ENCODE results near the gene KRT17.

KRT17 gene

DNA sequence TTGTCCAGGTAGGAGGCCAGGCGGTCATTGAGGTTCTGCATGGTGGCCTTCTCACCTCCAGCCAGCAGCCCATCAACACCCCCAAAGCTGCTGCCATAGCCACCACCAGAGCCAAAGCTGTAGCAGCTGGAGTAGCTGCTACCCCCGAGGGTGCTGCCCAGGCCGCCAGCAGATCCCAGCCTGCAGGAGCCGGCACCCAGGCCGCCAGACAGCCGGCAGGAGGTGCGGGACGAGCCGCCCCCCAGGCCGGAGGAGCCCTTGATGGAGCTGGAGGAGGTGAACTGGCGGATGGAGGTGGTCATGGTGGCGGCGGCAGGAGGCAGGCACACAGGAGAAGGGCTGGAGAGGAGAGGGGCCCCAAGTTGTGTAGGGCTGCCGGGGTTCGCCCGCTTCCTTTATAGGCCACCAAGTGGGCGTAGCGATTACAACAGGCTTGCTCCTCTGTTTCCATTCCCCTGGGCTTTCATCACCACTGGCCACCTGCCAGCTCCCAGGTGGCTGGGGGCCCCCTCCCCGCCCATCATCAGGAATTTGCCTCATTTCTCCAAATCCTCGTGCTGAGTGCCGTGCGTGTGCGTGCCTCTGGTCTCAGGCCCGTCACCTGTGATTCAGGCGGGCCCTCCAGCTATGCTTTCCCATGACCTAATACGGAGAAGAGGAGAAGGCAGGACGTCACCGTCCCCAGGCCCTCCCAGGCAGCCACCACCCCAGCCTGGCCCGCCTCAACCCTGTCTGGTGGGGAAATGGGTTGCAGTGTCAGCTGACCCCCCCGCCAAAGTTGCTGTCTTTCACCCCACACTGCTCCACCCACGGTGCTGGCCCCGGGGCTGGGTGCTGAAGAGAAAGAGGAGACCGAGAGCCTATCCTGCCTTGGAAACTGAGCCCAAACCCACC lies at the start of gene KRT17:
Gene KRT17, minus strand, starts transcription at position 368 of the 894 bp plus-strand sequence. Its CDS starts 66 bp downstream, at position 302.
- no peak for TF ChIP-seq Cebpa-rat (IDR thresholded peaks at IDR 0.05)
- Histone ChIP-seq H3K36me3 (no peaks in the 10 kb centered on the region), H3K27me3 (no peaks in the 10 kb centered on the region), H3K9me3 (no peaks in the 10 kb centered on the region), H3K9ac (no peak within 1 kb of the TSS), H3K27ac (no peak within 1 kb of the TSS), H3K4me3 (no peak within 1 kb of the TSS), H4K20me1 (no peaks in the 10 kb centered on the region), H3K4me2 (peak within 1 kb of the TSS; percentile 26; the same call in 1 of the 2 replicates), H3K4me1 (peaks cover 9% of the 10 kb centered on the region; the same call in 1 of the 2 replicates)

DNA sequence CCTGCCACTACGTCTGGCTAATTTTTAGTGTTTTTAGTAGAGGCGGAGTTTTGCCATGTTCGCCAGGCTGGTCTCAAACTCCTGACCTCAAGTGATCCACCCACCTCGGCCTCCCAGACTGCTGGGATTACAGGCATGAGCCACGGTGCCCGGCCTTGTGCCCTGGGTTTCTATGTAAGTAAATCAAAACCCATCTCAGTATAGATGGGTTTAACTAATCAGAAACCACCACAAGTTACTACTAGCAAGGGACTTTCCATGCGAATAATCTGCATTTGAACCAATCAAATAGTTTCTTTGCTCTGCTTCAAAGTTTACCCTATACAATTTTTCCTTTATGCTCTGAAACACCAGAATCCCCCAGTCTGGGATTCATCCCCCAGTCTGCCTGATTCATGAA lies 47.8 kb upstream of the KRT17 start:
- Histone ChIP-seq H3K4me2 (no peak overlapping the region), H3K4me3 (no peak overlapping the region), H3K27me3 (peaks cover 7% of the 10 kb centered on the region; the same call in 1 of the 2 replicates), H3K9me3 (peaks cover 3% of the 10 kb centered on the region), H4K20me1 (no peaks in the 10 kb centered on the region), H3K36me3 (no peaks in the 10 kb centered on the region), H3K9ac (no peak overlapping the region), H3K4me1 (peaks cover 42% of the 10 kb centered on the region), H3K27ac (no peak overlapping the region)
- no peak for TF ChIP-seq Cebpa-rat (IDR thresholded peaks at IDR 0.05)

DNA sequence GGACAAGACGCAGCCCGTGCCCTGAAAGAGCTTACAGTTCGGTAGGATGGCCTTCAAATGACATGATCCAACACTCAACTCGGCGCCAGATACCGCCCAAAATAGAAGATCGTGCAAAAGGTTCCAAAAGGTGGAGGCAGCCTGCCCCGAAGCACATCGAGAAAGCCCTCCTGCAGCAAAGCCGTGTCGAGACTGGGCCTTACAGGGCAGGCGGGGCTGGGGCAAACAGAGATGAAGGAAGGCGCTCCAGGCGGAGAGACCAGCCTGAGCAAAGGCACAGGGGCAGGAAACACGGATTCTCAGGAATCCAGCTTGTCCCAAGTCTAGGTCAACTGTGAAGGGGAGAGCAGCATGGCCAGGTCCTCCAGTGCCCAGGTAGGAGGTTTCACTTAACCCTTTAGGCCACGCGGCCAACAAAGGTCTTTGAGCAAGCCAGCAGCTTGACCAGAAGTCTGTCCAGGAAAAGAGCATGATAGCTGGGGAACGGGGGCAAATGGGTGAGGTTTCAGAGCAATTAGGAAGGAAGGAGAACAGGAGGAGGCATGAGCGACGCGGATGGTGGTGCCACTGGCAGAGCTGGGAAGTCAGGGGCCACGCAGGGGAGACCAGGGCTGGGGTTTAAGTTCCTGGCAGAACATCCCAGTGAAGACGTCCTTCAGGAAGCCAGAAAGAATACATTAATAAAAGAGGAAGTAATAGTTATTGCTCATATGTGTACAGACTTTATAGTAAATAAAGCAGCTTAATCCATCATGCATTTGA lies 43.1 kb upstream of the KRT17 start:
- Histone ChIP-seq H3K27me3 (no peaks in the 10 kb centered on the region), H3K4me1 (peaks cover 58% of the 10 kb centered on the region), H3K27ac (no peak overlapping the region), H3K4me3 (no peak overlapping the region), H3K36me3 (no peaks in the 10 kb centered on the region), H3K9ac (peak overlapping the region; percentile 27; the same call in 1 of the 2 replicates), H3K4me2 (peak overlapping the region; percentile 78), H4K20me1 (no peaks in the 10 kb centered on the region), H3K9me3 (no peaks in the 10 kb centered on the region)
- TF ChIP-seq Cebpa-rat (IDR thresholded peaks at IDR 0.05) = no peak

DNA sequence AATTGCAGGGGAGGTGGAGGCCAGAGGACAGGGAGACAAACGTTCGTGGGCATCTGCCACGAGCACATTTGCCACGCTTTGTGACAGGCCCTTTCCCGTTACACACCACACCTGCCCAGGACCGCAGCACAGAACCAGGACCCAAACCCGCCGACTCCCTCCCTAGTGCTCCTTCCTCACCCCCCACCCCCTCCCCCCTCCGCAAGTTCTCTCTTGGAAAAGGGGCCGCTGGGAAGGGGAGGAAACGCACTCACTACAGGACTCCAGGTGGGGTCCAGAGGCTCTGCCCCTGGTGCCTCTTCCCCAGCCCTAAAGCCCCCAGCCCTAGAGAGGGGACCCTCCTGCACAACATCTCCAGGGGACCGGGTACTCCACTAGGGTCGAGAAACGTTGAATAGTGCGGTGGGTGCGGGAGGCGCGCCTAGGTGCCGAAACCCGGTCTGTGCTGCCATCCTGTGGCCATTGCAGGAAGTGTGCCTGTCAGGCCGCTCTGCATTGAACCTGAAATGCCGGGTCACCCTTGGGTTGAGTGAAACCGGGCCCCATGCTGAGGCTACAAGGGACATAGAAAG lies 42.4 kb upstream of the KRT17 start:
- no peaks in the 10 kb centered on the region for H3K9me3 ChIP-seq
- peaks cover 58% of the 10 kb centered on the region for H3K4me1 ChIP-seq
- H4K20me1 ChIP-seq = no peaks in the 10 kb centered on the region
- H3K9ac ChIP-seq = peak overlapping the region; percentile 27
- no peaks in the 10 kb centered on the region for H3K36me3 ChIP-seq
- peak overlapping the region; percentile 78 for H3K4me2 ChIP-seq
- H3K4me3 ChIP-seq = peak overlapping the region; percentile 63
- peak overlapping the region; percentile 74 for H3K27ac ChIP-seq
- no peaks in the 10 kb centered on the region for H3K27me3 ChIP-seq
- no peak for TF ChIP-seq Cebpa-rat (IDR thresholded peaks at IDR 0.05)

DNA sequence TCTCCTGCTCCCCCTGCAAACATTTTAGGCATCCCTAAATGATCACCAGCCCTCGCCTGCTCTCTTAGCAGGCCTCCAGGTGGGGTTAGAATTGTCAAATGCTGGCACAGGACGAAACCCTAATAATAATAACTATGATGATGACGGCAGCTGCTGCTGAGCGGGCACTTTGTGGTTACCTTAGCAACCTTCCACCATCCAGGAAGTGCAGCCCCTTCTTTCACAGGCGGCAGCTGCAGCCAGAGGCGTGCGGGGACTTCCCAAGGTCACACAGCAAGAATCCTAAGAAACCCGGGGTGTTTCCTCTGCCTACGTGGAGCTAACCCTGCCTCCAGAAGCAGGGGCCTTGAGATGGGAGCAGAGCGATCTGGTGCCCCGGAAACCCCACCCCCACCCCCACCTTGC lies 41.9 kb upstream of the KRT17 start:
- Histone ChIP-seq H3K4me1 (peaks cover 56% of the 10 kb centered on the region), H3K4me3 (peak overlapping the region; percentile 63), H3K36me3 (no peaks in the 10 kb centered on the region), H3K9me3 (no peaks in the 10 kb centered on the region), H4K20me1 (no peaks in the 10 kb centered on the region), H3K9ac (peak overlapping the region; percentile 70), H3K4me2 (peak overlapping the region; percentile 78), H3K27me3 (no peaks in the 10 kb centered on the region), H3K27ac (peak overlapping the region; percentile 74)
- no peak for TF ChIP-seq Cebpa-rat (IDR thresholded peaks at IDR 0.05)

DNA sequence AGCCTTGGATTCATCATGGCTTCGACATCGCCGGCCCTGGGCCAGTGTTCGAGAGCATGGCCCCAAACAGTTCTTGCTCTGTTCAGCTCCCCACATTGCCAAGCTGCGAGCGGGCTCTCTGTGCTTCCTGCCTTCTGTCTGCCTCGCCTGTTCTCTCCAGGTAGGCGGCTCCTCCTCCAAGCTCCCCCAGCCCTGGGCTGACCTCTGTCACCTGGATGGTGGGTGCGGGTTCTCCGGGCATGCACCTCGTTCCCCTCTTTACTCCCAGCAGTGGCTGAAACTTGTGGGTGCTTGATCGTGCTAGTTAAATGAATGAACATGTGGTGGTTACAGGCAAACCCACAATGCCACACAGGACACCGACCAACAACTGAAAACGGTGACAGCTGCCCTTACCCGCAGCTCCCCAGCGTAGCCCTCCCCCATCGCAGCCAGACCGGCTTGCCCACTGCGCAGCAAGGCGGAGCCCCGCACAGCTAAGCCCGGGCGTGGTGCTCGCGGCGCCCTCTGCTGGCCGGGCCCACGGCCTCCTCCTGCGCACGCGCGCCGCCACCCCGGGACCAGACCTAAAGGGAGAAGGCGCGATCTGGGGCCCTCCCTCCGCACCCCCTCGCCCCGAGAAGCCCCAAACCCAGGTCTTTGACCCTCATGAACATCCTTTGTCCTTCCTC lies 41.3 kb upstream of the KRT17 start:
- Histone ChIP-seq H3K9ac (peak overlapping the region; percentile 70), H4K20me1 (no peaks in the 10 kb centered on the region), H3K4me2 (peak overlapping the region; percentile 78), H3K36me3 (no peaks in the 10 kb centered on the region), H3K4me1 (peaks cover 51% of the 10 kb centered on the region), H3K27ac (peak overlapping the region; percentile 74), H3K27me3 (no peaks in the 10 kb centered on the region), H3K9me3 (no peaks in the 10 kb centered on the region), H3K4me3 (peak overlapping the region; percentile 63)
- TF ChIP-seq Cebpa-rat (IDR thresholded peaks at IDR 0.05) = no peak

DNA sequence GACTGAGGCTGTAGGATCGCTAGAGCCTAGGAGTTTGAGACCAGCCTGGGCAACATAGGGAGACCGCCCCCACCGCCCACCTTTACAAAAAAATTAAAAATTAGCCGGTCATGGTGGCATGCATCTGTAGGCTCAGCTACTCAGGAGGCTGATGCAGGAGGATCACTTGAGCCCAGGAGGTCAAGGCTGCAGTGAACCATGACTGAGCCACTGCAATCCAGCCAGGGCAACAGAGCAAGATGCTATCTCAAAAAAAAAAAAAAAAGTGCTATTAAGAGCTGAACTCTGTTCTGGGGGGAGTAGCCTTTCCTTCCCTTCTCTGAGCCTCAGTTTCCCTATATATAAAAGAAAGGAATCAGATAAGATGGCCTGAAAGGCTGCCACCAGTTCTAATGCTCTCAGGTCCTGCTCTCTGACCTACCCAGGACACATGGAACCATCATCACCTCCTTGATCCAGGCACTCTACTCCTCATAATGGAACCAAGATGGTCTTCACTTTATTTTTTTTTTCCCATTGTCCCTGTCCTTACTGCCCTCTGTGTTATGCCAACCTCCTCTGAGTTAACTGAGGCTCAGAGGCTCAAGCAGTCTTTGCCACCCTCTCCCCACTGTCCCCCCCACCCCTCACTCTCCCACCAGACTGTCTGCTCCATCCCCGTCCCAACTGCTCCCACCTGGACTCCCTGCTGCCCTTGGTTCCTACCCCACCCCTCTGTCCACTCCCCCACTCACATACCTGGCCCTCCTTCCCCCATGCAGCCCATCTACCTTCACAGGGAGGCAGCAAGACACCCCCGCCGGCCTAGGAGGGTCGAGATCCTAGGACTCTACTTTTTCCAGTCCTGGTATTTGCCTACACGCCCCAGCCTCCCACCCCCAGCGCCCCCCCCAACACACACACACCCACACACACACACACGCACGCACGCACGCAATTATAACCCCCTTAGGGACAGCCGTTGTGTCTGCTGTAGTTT lies 40.5 kb upstream of the KRT17 start:
- H3K27me3 ChIP-seq = no peaks in the 10 kb centered on the region
- H3K4me2 ChIP-seq = peak overlapping the region; percentile 78
- H3K4me3 ChIP-seq = peak overlapping the region; percentile 63; the same call in 1 of the 2 replicates
- no peak for TF ChIP-seq Cebpa-rat (IDR thresholded peaks at IDR 0.05)
- no peaks in the 10 kb centered on the region for H3K36me3 ChIP-seq
- H3K27ac ChIP-seq = no peak overlapping the region
- no peak overlapping the region; the same call in 1 of the 2 replicates for H3K9ac ChIP-seq
- no peaks in the 10 kb centered on the region for H4K20me1 ChIP-seq
- peaks cover 43% of the 10 kb centered on the region for H3K4me1 ChIP-seq
- no peaks in the 10 kb centered on the region for H3K9me3 ChIP-seq

DNA sequence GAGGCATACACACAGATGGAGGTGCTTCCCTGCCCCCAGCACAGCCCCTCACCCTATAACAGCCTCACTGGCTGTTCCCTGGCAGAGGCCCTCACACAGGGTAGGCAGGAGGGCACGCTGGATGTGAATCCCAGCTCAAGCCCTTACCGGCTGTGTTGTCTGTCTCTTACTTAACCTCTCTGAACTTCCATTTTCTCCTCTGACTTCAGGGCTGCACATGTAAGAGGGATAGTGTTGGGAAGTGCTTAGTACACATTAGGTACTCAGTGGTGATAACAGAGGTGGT lies 39.7 kb upstream of the KRT17 start:
- Histone ChIP-seq H3K27me3 (no peaks in the 10 kb centered on the region), H3K4me3 (no peak overlapping the region), H3K9me3 (no peaks in the 10 kb centered on the region), H4K20me1 (no peaks in the 10 kb centered on the region), H3K4me1 (peaks cover 38% of the 10 kb centered on the region), H3K27ac (no peak overlapping the region), H3K4me2 (no peak overlapping the region), H3K9ac (no peak overlapping the region), H3K36me3 (no peaks in the 10 kb centered on the region)
- no peak for TF ChIP-seq Cebpa-rat (IDR thresholded peaks at IDR 0.05)
